Kidney epithelial cell (primary cell): ENCODE results near the gene VEPH1. TPM values are rescaled to one million over a fixed set of nuclear protein-coding genes. Genes with fewer than 3 reads are reported as not detected.

Experiments used
- DNase-seq: peaks from one replicate; pipeline ENCODE4 v3.0.0-alpha.2; 2010; ENCODE audit warnings: low read depth
- H3K27me3 ChIP-seq: 2 replicates; pipeline ENCODE4 v1.6.0; 2011; ENCODE audit warnings: low read length; ENCODE audit not compliant: control insufficient read depth, insufficient read depth
- H3K36me3 ChIP-seq: 2 replicates; pipeline ENCODE4 v1.5.1; 2011; ENCODE audit warnings: low read length; ENCODE audit not compliant: control insufficient read depth, insufficient read depth
- H3K4me3 ChIP-seq: 2 replicates; pipeline ENCODE4 v1.5.1; 2011; ENCODE audit warnings: low read depth, mild to moderate bottlenecking, control low read depth, low read length
- total RNA-seq: library from RNA; depleted of rRNA; stranded (reverse); fragments of >200 nt; gene quantifications from 2 replicates; pipeline ENCODE4 v1.2.3, GENCODE V29; 2015
- TF ChIP-seq, protein P1 (sequence below): IDR thresholded peaks from 2 replicates; pipeline ENCODE4 v1.5.1; 2011; ENCODE audit warnings: mild to moderate bottlenecking, moderate library complexity, low read length, control low read depth, inconsistent platforms; ENCODE audit not compliant: insufficient read depth, poor library complexity, severe bottlenecking

The VEPH1 gene
- total RNA-seq, 1 donor from 2014 or later: 26.0 TPM

- no peak for DNase-seq
- TF ChIP-seq, protein P1, sequence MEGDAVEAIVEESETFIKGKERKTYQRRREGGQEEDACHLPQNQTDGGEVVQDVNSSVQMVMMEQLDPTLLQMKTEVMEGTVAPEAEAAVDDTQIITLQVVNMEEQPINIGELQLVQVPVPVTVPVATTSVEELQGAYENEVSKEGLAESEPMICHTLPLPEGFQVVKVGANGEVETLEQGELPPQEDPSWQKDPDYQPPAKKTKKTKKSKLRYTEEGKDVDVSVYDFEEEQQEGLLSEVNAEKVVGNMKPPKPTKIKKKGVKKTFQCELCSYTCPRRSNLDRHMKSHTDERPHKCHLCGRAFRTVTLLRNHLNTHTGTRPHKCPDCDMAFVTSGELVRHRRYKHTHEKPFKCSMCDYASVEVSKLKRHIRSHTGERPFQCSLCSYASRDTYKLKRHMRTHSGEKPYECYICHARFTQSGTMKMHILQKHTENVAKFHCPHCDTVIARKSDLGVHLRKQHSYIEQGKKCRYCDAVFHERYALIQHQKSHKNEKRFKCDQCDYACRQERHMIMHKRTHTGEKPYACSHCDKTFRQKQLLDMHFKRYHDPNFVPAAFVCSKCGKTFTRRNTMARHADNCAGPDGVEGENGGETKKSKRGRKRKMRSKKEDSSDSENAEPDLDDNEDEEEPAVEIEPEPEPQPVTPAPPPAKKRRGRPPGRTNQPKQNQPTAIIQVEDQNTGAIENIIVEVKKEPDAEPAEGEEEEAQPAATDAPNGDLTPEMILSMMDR: no peak
- Histone ChIP-seq H3K27me3 (no peaks in the 10 kb centered on the region), H3K4me3 (no peak overlapping the region), H3K36me3 (no peaks in the 10 kb centered on the region)
Measured at GRCh38 chr3:157311633-157312375, 191.4 kb downstream of the VEPH1 start.

- Histone ChIP-seq H3K27me3 (no peaks in the 10 kb centered on the region), H3K4me3 (no peak overlapping the region), H3K36me3 (no peaks in the 10 kb centered on the region)
- TF ChIP-seq, protein P1: no peak
- DNase-seq: no peak
Measured at GRCh38 chr3:157310329-157311052, 192.7 kb downstream of the VEPH1 start.

DNA sequence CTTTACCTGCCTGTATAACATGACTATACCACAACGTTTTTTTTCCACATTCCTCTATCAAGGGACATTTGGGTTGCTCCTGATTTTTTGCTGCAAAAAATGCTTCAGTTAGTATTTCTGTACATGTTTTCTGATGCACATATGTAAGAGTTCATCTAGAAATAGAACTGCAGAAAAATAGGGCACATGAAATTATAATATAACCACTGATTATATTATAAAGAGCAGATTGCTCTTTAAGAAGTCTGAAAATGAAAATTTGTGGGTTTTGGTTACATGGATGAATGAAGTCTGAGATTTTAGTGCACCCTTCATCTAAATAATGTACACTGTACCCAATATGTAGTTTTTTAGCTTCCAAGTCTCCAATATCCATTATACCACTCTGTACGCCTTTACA lies 196.7 kb downstream of the VEPH1 start:
- Histone ChIP-seq H3K27me3 (no peaks in the 10 kb centered on the region), H3K4me3 (no peak overlapping the region), H3K36me3 (no peaks in the 10 kb centered on the region)
- DNase-seq: no peak
- TF ChIP-seq, protein P1: no peak

- TF ChIP-seq, protein P1: no peak
- Histone ChIP-seq H3K4me3 (no peak overlapping the region), H3K36me3 (no peaks in the 10 kb centered on the region), H3K27me3 (no peaks in the 10 kb centered on the region)
- DNase-seq: no peak
Measured at GRCh38 chr3:157305392-157305791, 197.8 kb downstream of the VEPH1 start.

- no peaks in the 10 kb centered on the region for H3K36me3 ChIP-seq
- DNase-seq: no peak
- H3K4me3 ChIP-seq: no peak overlapping the region
Measured at GRCh38 chr3:157301755-157302154, 201.5 kb downstream of the VEPH1 start.

More at GRCh38 chr3:157301755-157302154, 201.5 kb downstream of the VEPH1 start:
- H3K27me3 ChIP-seq: no peaks in the 10 kb centered on the region
- TF ChIP-seq, protein P1: no peak
